Measurements from ENCODE around the gene TLE3. TPM values are rescaled to one million over a fixed set of nuclear protein-coding genes. Genes with fewer than 3 reads are reported as not detected.

Gene TLE3
- total RNA-seq, 2 experiments from 2014 or later, result 159 to 167 TPM

DNA sequence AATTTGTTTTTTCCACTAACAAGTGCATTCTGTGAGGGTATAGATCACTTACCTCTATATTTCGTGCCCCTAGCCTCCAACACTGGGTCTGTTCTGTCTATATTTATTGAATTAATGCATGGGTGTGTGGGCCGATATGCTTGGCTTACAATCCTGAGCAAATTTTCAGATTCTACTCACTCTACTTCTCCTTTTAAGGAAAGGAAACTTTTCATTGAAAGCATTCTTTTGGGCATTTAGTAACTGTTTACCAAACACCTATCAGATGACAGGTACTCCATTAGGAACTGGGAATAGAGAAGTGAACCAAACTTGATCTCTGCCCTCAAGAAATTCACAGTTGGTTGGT lies 60.5 kb downstream of the TLE3 start:
- no peaks in the 10 kb centered on the region for H3K27me3 Mint-ChIP-seq
- H3K9me3 Mint-ChIP-seq, result no peaks in the 10 kb centered on the region
- intact Hi-C loops (cut with DNase I, micrococcal nuclease), result no loop called here

GRCh38 chr15:70036585-70037291 lies 61.0 kb downstream of the TLE3 start:
- no peak overlapping the region for H3K4me3 Mint-ChIP-seq
- Histone ChIP-seq H3K27me3 (ENCODE audit: control insufficient read depth in 1 of 2, insufficient read depth in 2 of 2, low read length in 2 of 2) (no peaks in the 10 kb centered on the region), H3K4me3 (ENCODE audit: low read length) (no peak overlapping the region), H3K36me3 (ENCODE audit: insufficient read depth, low read length) (no peaks in the 10 kb centered on the region), H3K27ac (ENCODE audit: low read depth in 1 of 2, low read length in 2 of 2) (no peak overlapping the region), H3K9me3 (ENCODE audit: control insufficient read depth in 1 of 2, insufficient read depth in 1 of 2, low read length in 2 of 2) (no peaks in the 10 kb centered on the region), H3K4me1 (ENCODE audit: insufficient read depth, low read length) (no peaks in the 10 kb centered on the region)
- POLR2A ChIA-PET, result interaction anchor here (1.3 kb wide), 1 partner anchor 13 kb away, joined by 3 read pairs; no protein-coding TSS in a partner anchor
- CTCF ChIA-PET, result no interaction called here
- TF ChIP-seq, protein P1, sequence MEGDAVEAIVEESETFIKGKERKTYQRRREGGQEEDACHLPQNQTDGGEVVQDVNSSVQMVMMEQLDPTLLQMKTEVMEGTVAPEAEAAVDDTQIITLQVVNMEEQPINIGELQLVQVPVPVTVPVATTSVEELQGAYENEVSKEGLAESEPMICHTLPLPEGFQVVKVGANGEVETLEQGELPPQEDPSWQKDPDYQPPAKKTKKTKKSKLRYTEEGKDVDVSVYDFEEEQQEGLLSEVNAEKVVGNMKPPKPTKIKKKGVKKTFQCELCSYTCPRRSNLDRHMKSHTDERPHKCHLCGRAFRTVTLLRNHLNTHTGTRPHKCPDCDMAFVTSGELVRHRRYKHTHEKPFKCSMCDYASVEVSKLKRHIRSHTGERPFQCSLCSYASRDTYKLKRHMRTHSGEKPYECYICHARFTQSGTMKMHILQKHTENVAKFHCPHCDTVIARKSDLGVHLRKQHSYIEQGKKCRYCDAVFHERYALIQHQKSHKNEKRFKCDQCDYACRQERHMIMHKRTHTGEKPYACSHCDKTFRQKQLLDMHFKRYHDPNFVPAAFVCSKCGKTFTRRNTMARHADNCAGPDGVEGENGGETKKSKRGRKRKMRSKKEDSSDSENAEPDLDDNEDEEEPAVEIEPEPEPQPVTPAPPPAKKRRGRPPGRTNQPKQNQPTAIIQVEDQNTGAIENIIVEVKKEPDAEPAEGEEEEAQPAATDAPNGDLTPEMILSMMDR (IDR thresholded peaks at IDR 0.05), result no peak
- no peaks in the 10 kb centered on the region for H3K36me3 Mint-ChIP-seq (ENCODE audit: low read depth)
- H3K4me1 Mint-ChIP-seq (ENCODE audit: low read depth), result no peaks in the 10 kb centered on the region
- H3K27me3 Mint-ChIP-seq, result no peaks in the 10 kb centered on the region
- ATAC-seq (ENCODE audit: poor library complexity), result no peak
- no peak for DNase-seq
- H3K9me3 Mint-ChIP-seq, result no peaks in the 10 kb centered on the region
- intact Hi-C loops (cut with DNase I, micrococcal nuclease), result no loop called here
- no peak overlapping the region for H3K27ac Mint-ChIP-seq

More for the DNA sequence above, 60.5 kb downstream of the TLE3 start:
- POLR2A ChIA-PET, result no interaction called here
- no peak overlapping the region for H3K4me3 Mint-ChIP-seq
- Histone ChIP-seq H3K36me3 (ENCODE audit: insufficient read depth, low read length) (no peaks in the 10 kb centered on the region), H3K4me1 (ENCODE audit: insufficient read depth, low read length) (no peaks in the 10 kb centered on the region), H3K4me3 (ENCODE audit: low read length) (no peak overlapping the region), H3K27ac (ENCODE audit: low read depth in 1 of 2, low read length in 2 of 2) (no peak overlapping the region), H3K27me3 (ENCODE audit: control insufficient read depth in 1 of 2, insufficient read depth in 2 of 2, low read length in 2 of 2) (no peaks in the 10 kb centered on the region), H3K9me3 (ENCODE audit: control insufficient read depth in 1 of 2, insufficient read depth in 1 of 2, low read length in 2 of 2) (no peaks in the 10 kb centered on the region)
- no peak for ATAC-seq (ENCODE audit: poor library complexity)
- CTCF ChIA-PET, result no interaction called here
- no peak overlapping the region for H3K27ac Mint-ChIP-seq
- TF ChIP-seq, protein P1 (IDR thresholded peaks at IDR 0.05), result no peak
- no peaks in the 10 kb centered on the region for H3K36me3 Mint-ChIP-seq (ENCODE audit: low read depth)
- no peak for DNase-seq
- H3K4me1 Mint-ChIP-seq (ENCODE audit: low read depth), result no peaks in the 10 kb centered on the region

- no peak for ATAC-seq (ENCODE audit: poor library complexity)
Measured at GRCh38 chr15:70035719-70036077, 62.0 kb downstream of the TLE3 start.

More at GRCh38 chr15:70035719-70036077, 62.0 kb downstream of the TLE3 start:
- ChIA-PET CTCF (no interaction called here), POLR2A (interaction anchor here (1.3 kb wide), 1 partner anchor 12 kb away, joined by 3 read pairs; no protein-coding TSS in a partner anchor)
- H3K36me3 Mint-ChIP-seq (ENCODE audit: low read depth), result no peaks in the 10 kb centered on the region
- no peaks in the 10 kb centered on the region for H3K9me3 Mint-ChIP-seq
- Histone ChIP-seq H3K27ac (ENCODE audit: low read depth in 1 of 2, low read length in 2 of 2) (no peak overlapping the region), H3K4me3 (ENCODE audit: low read length) (no peak overlapping the region), H3K4me1 (ENCODE audit: insufficient read depth, low read length) (no peaks in the 10 kb centered on the region), H3K27me3 (ENCODE audit: control insufficient read depth in 1 of 2, insufficient read depth in 2 of 2, low read length in 2 of 2) (no peaks in the 10 kb centered on the region), H3K9me3 (ENCODE audit: control insufficient read depth in 1 of 2, insufficient read depth in 1 of 2, low read length in 2 of 2) (no peaks in the 10 kb centered on the region), H3K36me3 (ENCODE audit: insufficient read depth, low read length) (no peaks in the 10 kb centered on the region)
- DNase-seq, result peak in 2 of 14 experiments; percentile 41 to 47
- no peak overlapping the region for H3K27ac Mint-ChIP-seq
- intact Hi-C loops (cut with DNase I, micrococcal nuclease), result no loop called here
- H3K4me1 Mint-ChIP-seq (ENCODE audit: low read depth), result no peaks in the 10 kb centered on the region
- TF ChIP-seq, protein P1 (IDR thresholded peaks at IDR 0.05), result no peak
- no peak overlapping the region for H3K4me3 Mint-ChIP-seq
- H3K27me3 Mint-ChIP-seq, result no peaks in the 10 kb centered on the region
